ENCODE results near the gene KLHDC10. TPM values are rescaled to one million over a fixed set of nuclear protein-coding genes. Genes with fewer than 3 reads are reported as not detected.
"Not testable (repeated sequence)": the region's sequence is repeated elsewhere in the genome, so short reads cannot be mapped to it uniquely, and the experiment has no call there.

Gene KLHDC10
- total RNA-seq, 1 donor from 2014 or later: 33.8 TPM

GRCh38 chr7:130032698-130033097, 37.6 kb upstream of the KLHDC10 start:
- H3K4me3 Mint-ChIP-seq: no peak overlapping the region
- no peak for TF ChIP-seq CTCF (conservative IDR thresholded peaks at IDR 0.05)
- H3K36me3 Mint-ChIP-seq (ENCODE audit: low read depth): peaks cover 9% of the 10 kb centered on the region
- no peak overlapping the region for H3K27ac Mint-ChIP-seq (ENCODE audit: unreplicated experiment)
- no peaks in the 10 kb centered on the region for H3K9me3 Mint-ChIP-seq
- H3K27me3 Mint-ChIP-seq (ENCODE audit: low read depth): no peaks in the 10 kb centered on the region
- no peak for DNase-seq (ENCODE audit: low read depth, low spot score)
- no peaks in the 10 kb centered on the region for H3K4me1 Mint-ChIP-seq

- Mint-ChIP-seq H3K9me3 (no peaks in the 10 kb centered on the region), H3K4me1 (no peaks in the 10 kb centered on the region), H3K27ac (ENCODE audit: unreplicated experiment) (no peak overlapping the region), H3K36me3 (ENCODE audit: low read depth) (peaks cover 10% of the 10 kb centered on the region), H3K27me3 (ENCODE audit: low read depth) (no peaks in the 10 kb centered on the region), H3K4me3 (no peak overlapping the region)
- no peak for DNase-seq (ENCODE audit: low read depth, low spot score)
- TF ChIP-seq CTCF (conservative IDR thresholded peaks at IDR 0.05): peak; percentile 54
Observed at GRCh38 chr7:130037703-130038102, 32.6 kb upstream of the KLHDC10 start.

GRCh38 chr7:130040576-130040975, 29.8 kb upstream of the KLHDC10 start:
- H3K9me3 Mint-ChIP-seq: no peaks in the 10 kb centered on the region
- H3K4me1 Mint-ChIP-seq: no peaks in the 10 kb centered on the region
- no peaks in the 10 kb centered on the region for H3K27me3 Mint-ChIP-seq (ENCODE audit: low read depth)
- H3K36me3 Mint-ChIP-seq (ENCODE audit: low read depth): peaks cover 10% of the 10 kb centered on the region
- TF ChIP-seq CTCF (conservative IDR thresholded peaks at IDR 0.05): no peak
- no peak overlapping the region for H3K27ac Mint-ChIP-seq (ENCODE audit: unreplicated experiment)
- no peak for DNase-seq (ENCODE audit: low read depth, low spot score)
- H3K4me3 Mint-ChIP-seq: no peak overlapping the region

GRCh38 chr7:130047831-130048230, 22.5 kb upstream of the KLHDC10 start:
- H3K4me1 Mint-ChIP-seq: peaks cover 18% of the 10 kb centered on the region
- TF ChIP-seq CTCF (conservative IDR thresholded peaks at IDR 0.05): no peak
- H3K27ac Mint-ChIP-seq (ENCODE audit: unreplicated experiment): no peak overlapping the region
- peaks cover under 1% of the 10 kb centered on the region for H3K27me3 Mint-ChIP-seq (ENCODE audit: low read depth)
- H3K36me3 Mint-ChIP-seq (ENCODE audit: low read depth): peaks cover 8% of the 10 kb centered on the region
- H3K4me3 Mint-ChIP-seq: no peak overlapping the region
- no peak for DNase-seq (ENCODE audit: low read depth, low spot score)
- peaks cover 2% of the 10 kb centered on the region for H3K9me3 Mint-ChIP-seq

GRCh38 chr7:130048906-130049305, 21.4 kb upstream of the KLHDC10 start:
- H3K36me3 Mint-ChIP-seq (ENCODE audit: low read depth): peaks cover 8% of the 10 kb centered on the region
- TF ChIP-seq CTCF (conservative IDR thresholded peaks at IDR 0.05): no peak
- peak overlapping the region; percentile 81 for H3K4me3 Mint-ChIP-seq
- no peak for DNase-seq (ENCODE audit: low read depth, low spot score)
- no peak overlapping the region for H3K27ac Mint-ChIP-seq (ENCODE audit: unreplicated experiment)
- H3K4me1 Mint-ChIP-seq: peaks cover 18% of the 10 kb centered on the region
- peaks cover 2% of the 10 kb centered on the region for H3K9me3 Mint-ChIP-seq
- peaks cover 4% of the 10 kb centered on the region for H3K27me3 Mint-ChIP-seq (ENCODE audit: low read depth)

- H3K27ac Mint-ChIP-seq (ENCODE audit: unreplicated experiment); DNase-seq (ENCODE audit: low read depth, low spot score); H3K9me3 Mint-ChIP-seq; H3K36me3 Mint-ChIP-seq (ENCODE audit: low read depth): not testable (repeated sequence)
- peaks cover 10% of the 10 kb centered on the region for H3K27me3 Mint-ChIP-seq (ENCODE audit: low read depth)
- peaks cover 15% of the 10 kb centered on the region for H3K4me1 Mint-ChIP-seq
- peak overlapping the region; percentile 35 for H3K4me3 Mint-ChIP-seq
Observed at GRCh38 chr7:130052250-130052649, 18.1 kb upstream of the KLHDC10 start.

- Mint-ChIP-seq H3K27me3 (ENCODE audit: low read depth) (peaks cover 10% of the 10 kb centered on the region), H3K4me1 (peaks cover 15% of the 10 kb centered on the region)
- not testable (repeated sequence) for DNase-seq (ENCODE audit: low read depth, low spot score); H3K9me3 Mint-ChIP-seq; H3K36me3 Mint-ChIP-seq (ENCODE audit: low read depth); H3K4me3 Mint-ChIP-seq; H3K27ac Mint-ChIP-seq (ENCODE audit: unreplicated experiment)
Observed at GRCh38 chr7:130055198-130055597, 15.1 kb upstream of the KLHDC10 start.
